Kidney epithelial cell (primary cell): ENCODE data around the gene RPS3A. TPM values are rescaled to one million over a fixed set of nuclear protein-coding genes. Genes with fewer than 3 reads are reported as not detected.

ENCODE experiments used
- DNase-seq: peaks from one replicate; pipeline ENCODE4 v3.0.0-alpha.2; 2010; ENCODE audit warnings: low read depth
- H3K27me3 ChIP-seq: 2 replicates; pipeline ENCODE4 v1.6.0; 2011; ENCODE audit warnings: low read length; ENCODE audit not compliant: control insufficient read depth, insufficient read depth
- H3K36me3 ChIP-seq: 2 replicates; pipeline ENCODE4 v1.5.1; 2011; ENCODE audit warnings: low read length; ENCODE audit not compliant: control insufficient read depth, insufficient read depth
- H3K4me3 ChIP-seq: 2 replicates; pipeline ENCODE4 v1.5.1; 2011; ENCODE audit warnings: low read depth, mild to moderate bottlenecking, control low read depth, low read length
- total RNA-seq: library from RNA; depleted of rRNA; stranded (reverse); fragments of >200 nt; gene quantifications from 2 replicates; pipeline ENCODE4 v1.2.3, GENCODE V29; 2015
- TF ChIP-seq, protein P1 (sequence below): IDR thresholded peaks from 2 replicates; pipeline ENCODE4 v1.5.1; 2011; ENCODE audit warnings: mild to moderate bottlenecking, moderate library complexity, low read length, control low read depth, inconsistent platforms; ENCODE audit not compliant: insufficient read depth, poor library complexity, severe bottlenecking

RPS3A gene
- total RNA-seq, 1 donor from 2014 or later: 4,820 TPM

DNA sequence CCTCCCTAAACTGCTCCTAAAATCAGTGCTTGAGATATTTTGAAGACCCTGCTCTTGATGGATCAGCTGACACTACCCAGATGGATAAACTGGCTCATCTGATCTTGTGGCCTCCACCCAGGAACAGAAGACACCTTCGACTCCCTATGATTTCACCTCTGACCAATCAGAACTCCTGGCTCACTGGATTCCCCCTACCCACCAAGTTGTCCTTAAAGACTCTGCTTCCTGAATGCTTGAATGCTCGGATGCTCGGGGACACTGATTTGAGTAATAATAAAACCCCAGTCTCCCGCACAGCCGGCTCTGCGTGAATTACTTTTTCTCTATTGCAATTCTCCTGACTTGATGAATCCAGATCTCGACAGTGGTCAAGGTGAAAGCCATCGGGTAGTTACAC lies 12.0 kb upstream of the RPS3A start:
- no peaks in the 10 kb centered on the region for H3K36me3 ChIP-seq
- no peak overlapping the region for H3K4me3 ChIP-seq
- DNase-seq: no peak
- TF ChIP-seq, protein P1, sequence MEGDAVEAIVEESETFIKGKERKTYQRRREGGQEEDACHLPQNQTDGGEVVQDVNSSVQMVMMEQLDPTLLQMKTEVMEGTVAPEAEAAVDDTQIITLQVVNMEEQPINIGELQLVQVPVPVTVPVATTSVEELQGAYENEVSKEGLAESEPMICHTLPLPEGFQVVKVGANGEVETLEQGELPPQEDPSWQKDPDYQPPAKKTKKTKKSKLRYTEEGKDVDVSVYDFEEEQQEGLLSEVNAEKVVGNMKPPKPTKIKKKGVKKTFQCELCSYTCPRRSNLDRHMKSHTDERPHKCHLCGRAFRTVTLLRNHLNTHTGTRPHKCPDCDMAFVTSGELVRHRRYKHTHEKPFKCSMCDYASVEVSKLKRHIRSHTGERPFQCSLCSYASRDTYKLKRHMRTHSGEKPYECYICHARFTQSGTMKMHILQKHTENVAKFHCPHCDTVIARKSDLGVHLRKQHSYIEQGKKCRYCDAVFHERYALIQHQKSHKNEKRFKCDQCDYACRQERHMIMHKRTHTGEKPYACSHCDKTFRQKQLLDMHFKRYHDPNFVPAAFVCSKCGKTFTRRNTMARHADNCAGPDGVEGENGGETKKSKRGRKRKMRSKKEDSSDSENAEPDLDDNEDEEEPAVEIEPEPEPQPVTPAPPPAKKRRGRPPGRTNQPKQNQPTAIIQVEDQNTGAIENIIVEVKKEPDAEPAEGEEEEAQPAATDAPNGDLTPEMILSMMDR: no peak
- H3K27me3 ChIP-seq: no peaks in the 10 kb centered on the region

DNA sequence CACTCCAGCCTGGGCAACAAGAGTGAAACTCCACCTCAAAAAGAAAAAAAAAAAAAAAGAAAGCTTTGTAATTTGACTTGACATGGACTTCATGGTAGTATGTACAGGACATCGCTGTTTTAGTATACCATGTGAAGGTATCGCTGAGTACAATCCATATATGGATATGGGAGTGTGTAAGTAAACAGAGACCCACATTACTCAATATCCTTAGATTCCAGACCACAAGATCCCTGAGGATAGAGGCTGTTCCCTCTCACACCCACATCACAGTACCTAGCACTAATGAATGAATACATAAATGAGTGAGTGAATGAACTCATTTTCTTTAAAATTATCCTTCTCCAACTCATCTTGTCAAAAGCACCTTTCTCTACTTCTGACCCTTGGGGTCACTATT lies 8.4 kb upstream of the RPS3A start:
- Histone ChIP-seq H3K27me3 (no peaks in the 10 kb centered on the region), H3K4me3 (no peak overlapping the region), H3K36me3 (no peaks in the 10 kb centered on the region)
- TF ChIP-seq, protein P1: no peak
- DNase-seq: no peak

DNA sequence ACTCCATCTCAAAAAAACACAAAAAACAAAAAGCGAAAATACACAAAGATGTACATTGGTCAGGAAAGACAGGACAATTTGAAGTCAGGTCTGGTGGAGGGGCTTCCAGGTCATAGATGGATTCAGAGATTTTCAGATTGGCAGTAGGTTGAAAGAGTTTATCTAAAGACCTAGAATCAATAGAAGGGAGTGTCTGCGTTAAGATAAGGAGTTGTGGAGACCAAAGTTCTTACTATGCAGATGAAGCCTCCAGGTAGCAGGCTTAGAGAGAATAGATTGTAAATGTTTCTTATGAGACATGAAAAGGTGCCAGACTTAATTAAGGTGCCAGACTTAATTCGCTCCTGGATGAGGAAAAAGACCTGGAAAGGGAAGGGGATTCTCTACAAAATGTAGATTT lies 6.9 kb upstream of the RPS3A start:
- DNase-seq: no peak
- no peaks in the 10 kb centered on the region for H3K36me3 ChIP-seq
- TF ChIP-seq, protein P1: no peak
- H3K27me3 ChIP-seq: no peaks in the 10 kb centered on the region
- H3K4me3 ChIP-seq: no peak overlapping the region

DNA sequence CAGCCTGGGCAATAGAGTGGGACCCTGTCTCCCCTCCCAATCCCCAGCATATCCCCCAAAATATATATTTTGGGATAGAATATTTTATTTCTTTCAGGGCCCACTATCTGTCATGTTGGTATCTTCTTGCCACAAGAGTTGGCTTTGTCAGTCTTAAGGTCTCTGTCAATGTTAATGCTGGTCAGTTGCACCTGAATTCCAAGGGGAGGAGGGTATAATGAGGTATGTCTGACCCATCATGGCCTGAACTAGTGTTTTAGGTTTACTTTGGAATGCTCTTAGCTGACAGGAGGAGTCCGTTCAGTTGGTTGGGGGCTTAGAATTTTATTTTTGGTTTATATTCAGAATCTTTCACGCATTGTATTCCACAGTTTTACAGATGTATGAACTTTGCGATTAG lies 6.2 kb upstream of the RPS3A start:
- H3K36me3 ChIP-seq: no peaks in the 10 kb centered on the region
- TF ChIP-seq, protein P1: no peak
- no peak overlapping the region for H3K4me3 ChIP-seq
- H3K27me3 ChIP-seq: no peaks in the 10 kb centered on the region
- DNase-seq: no peak

DNA sequence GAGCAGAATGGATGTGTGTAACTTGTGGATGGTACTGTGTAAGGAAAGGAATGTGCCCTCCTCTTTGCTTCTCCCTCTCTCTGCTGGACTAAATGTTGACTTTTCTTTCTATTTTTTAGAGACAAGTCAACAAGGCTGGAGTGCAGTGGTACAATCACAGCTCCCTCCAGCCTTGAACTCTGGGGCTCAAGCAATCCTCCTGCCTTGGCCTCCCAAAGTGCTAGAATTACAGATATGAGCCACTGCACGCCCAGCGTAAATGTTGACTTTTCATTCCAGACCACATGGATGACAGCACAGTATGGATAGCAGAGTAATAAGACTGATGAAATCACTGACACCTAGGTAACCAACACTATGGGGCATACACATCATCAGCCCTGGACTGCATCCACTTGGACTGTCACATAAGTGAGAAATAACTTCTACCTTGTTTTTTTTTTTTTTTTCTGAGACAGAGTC lies 5.1 kb upstream of the RPS3A start:
- no peak for DNase-seq
- TF ChIP-seq, protein P1: no peak

DNA sequence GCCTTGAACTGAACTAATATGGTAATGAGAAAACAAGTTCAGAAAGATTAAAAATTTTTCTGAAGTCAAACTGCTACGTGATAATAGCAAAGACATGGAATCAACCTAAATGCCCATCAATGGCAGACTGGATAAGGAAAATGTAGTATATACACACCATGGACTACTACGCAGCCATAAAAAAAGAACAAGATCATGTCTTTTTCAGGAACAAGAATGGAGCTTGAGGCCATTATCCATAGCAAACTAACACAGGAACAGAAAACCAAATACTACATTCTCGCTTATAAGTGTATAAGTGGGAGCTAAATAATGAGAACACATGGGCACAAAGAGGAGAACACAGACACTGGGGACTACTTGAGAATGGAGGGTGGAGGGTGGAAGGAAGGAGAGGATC lies 4.3 kb upstream of the RPS3A start:
- TF ChIP-seq, protein P1: no peak
- H3K36me3 ChIP-seq: no peaks in the 10 kb centered on the region
- no peak for DNase-seq
- H3K27me3 ChIP-seq: no peaks in the 10 kb centered on the region
- no peak overlapping the region for H3K4me3 ChIP-seq

More for the DNA sequence above, 5.1 kb upstream of the RPS3A start:
- Histone ChIP-seq H3K4me3 (no peak overlapping the region), H3K27me3 (no peaks in the 10 kb centered on the region), H3K36me3 (no peaks in the 10 kb centered on the region)
